ENCODE data around the gene ITM2A. TPM values are rescaled to one million over a fixed set of nuclear protein-coding genes. Genes with fewer than 3 reads are reported as not detected.

Gene ITM2A
- total RNA-seq, 2 experiments from 2014 or later = 89.0 to 112 TPM

- no peak for DNase-seq
- ChIA-PET POLR2A (no interaction called here), CTCF (interaction anchor here (1.2 kb wide), 1 partner anchor 44 kb away, joined by 3 read pairs; no protein-coding TSS in a partner anchor)
- intact Hi-C loops (cut with DNase I, micrococcal nuclease) = loop anchor here (5.0 to 10.0 kb wide), 9 partner anchors 42 to 1265 kb away; partner anchors contain the start of genes P2RY10 (in 1 of the 2) and PGK1 (in 1 of the 2)
- Mint-ChIP-seq H3K27me3 (no peaks in the 10 kb centered on the region), H3K36me3 (ENCODE audit: low read depth) (no peaks in the 10 kb centered on the region), H3K4me3 (no peak overlapping the region), H3K4me1 (peaks cover 23% of the 10 kb centered on the region), H3K27ac (no peak overlapping the region), H3K9me3 (ENCODE audit: low read depth) (peaks cover 5% of the 10 kb centered on the region)
- no peak for ATAC-seq
These were observed 2.7 kb upstream of the ITM2A start for GRCh38 chrX:79369871-79370270.

GRCh38 chrX:79368441-79368840 is 1.3 kb upstream of the ITM2A start:
- Mint-ChIP-seq H3K4me3 (no peak overlapping the region), H3K27ac (peak overlapping the region; percentile 96), H3K36me3 (ENCODE audit: low read depth) (peaks cover 2% of the 10 kb centered on the region), H3K9me3 (ENCODE audit: low read depth) (no peaks in the 10 kb centered on the region), H3K4me1 (peaks cover 23% of the 10 kb centered on the region), H3K27me3 (no peaks in the 10 kb centered on the region)
- ChIA-PET CTCF (interaction anchor here (0.8 kb wide), 1 partner anchor 94 kb away, joined by 3 read pairs; no protein-coding TSS in a partner anchor), POLR2A (no interaction called here)
- ATAC-seq (no peak), DNase-seq (no peak)
- intact Hi-C loops (cut with DNase I, micrococcal nuclease) = loop anchor here (5.0 to 10.0 kb wide), 9 partner anchors 44 to 1264 kb away; partner anchors contain the start of genes P2RY10 (in 1 of the 2) and PGK1 (in 1 of the 2)

GRCh38 chrX:79367907-79368306 is 773 bp upstream of the ITM2A start:
- peaks cover 4% of the 10 kb centered on the region for H3K36me3 Mint-ChIP-seq (ENCODE audit: low read depth)
- peak overlapping the region; percentile 96 for H3K4me3 Mint-ChIP-seq
- intact Hi-C loops (cut with DNase I, micrococcal nuclease) = loop anchor here (2.0 to 10.0 kb wide), 11 partner anchors 44 to 1263 kb away; partner anchors contain the start of genes P2RY10 (in 2 of the 2) and PGK1 (in 1 of the 2)
- H3K27me3 Mint-ChIP-seq = no peaks in the 10 kb centered on the region
- peak overlapping the region; percentile 96 for H3K27ac Mint-ChIP-seq
- ChIA-PET POLR2A (no interaction called here), CTCF (interaction anchor here (0.8 kb wide), 1 partner anchor 93 kb away, joined by 3 read pairs; no protein-coding TSS in a partner anchor)
- DNase-seq = no peak
- ATAC-seq = no peak
- H3K9me3 Mint-ChIP-seq (ENCODE audit: low read depth) = no peaks in the 10 kb centered on the region
- peaks cover 25% of the 10 kb centered on the region for H3K4me1 Mint-ChIP-seq

GRCh38 chrX:79366556-79366872 is 620 bp downstream of the ITM2A start:
- H3K27ac Mint-ChIP-seq = peak overlapping the region; percentile 96
- intact Hi-C loops (cut with DNase I, micrococcal nuclease) = loop anchor here (2.0 to 10.0 kb wide), 11 partner anchors 46 to 1262 kb away; partner anchors contain the start of genes P2RY10 (in 2 of the 2) and PGK1 (in 1 of the 2)
- H3K9me3 Mint-ChIP-seq (ENCODE audit: low read depth) = no peaks in the 10 kb centered on the region
- H3K4me3 Mint-ChIP-seq = peak overlapping the region; percentile 96
- ChIA-PET CTCF (interaction anchor here (0.7 to 2.0 kb wide), 3 partner anchors 10 to 1211 kb away, joined by 3 to 12 read pairs (median 4); no protein-coding TSS in a partner anchor), POLR2A (no interaction called here)
- no peaks in the 10 kb centered on the region for H3K27me3 Mint-ChIP-seq
- DNase-seq (no peak), ATAC-seq (no peak)
- H3K4me1 Mint-ChIP-seq = peaks cover 33% of the 10 kb centered on the region
- peaks cover 14% of the 10 kb centered on the region for H3K36me3 Mint-ChIP-seq (ENCODE audit: low read depth)

GRCh38 chrX:79365591-79365990 is 1.5 kb downstream of the ITM2A start:
- Mint-ChIP-seq H3K36me3 (ENCODE audit: low read depth) (peaks cover 21% of the 10 kb centered on the region), H3K4me1 (peaks cover 40% of the 10 kb centered on the region), H3K27me3 (no peaks in the 10 kb centered on the region), H3K27ac (peak overlapping the region; percentile 96), H3K4me3 (peak overlapping the region; percentile 96), H3K9me3 (ENCODE audit: low read depth) (no peaks in the 10 kb centered on the region)
- no peak for DNase-seq
- CTCF ChIA-PET = interaction anchor here (0.7 to 2.0 kb wide), 3 partner anchors 9 to 96 kb away, joined by 4 to 12 read pairs (median 4); no protein-coding TSS in a partner anchor
- POLR2A ChIA-PET = interaction anchor here (0.6 kb wide), 1 partner anchor 1166 kb away, joined by 5 read pairs; no protein-coding TSS in a partner anchor
- no peak for ATAC-seq
- intact Hi-C loops (cut with DNase I, micrococcal nuclease) = loop anchor here (5.0 to 10.0 kb wide), 9 partner anchors 47 to 1261 kb away; partner anchors contain the start of genes P2RY10 (in 1 of the 2) and PGK1 (in 1 of the 2)

- ChIA-PET POLR2A (no interaction called here), CTCF (no interaction called here)
- peak overlapping the region; percentile 78 for H3K27ac Mint-ChIP-seq
- DNase-seq (no peak), ATAC-seq (no peak)
- intact Hi-C loops (cut with DNase I, micrococcal nuclease) = loop anchor here in 1 of 2 experiments (10.0 kb wide), 1 partner anchor 1260 kb away; the partner anchor contains the start of gene PGK1
- no peaks in the 10 kb centered on the region for H3K9me3 Mint-ChIP-seq (ENCODE audit: low read depth)
- H3K36me3 Mint-ChIP-seq (ENCODE audit: low read depth) = peaks cover 21% of the 10 kb centered on the region
- H3K27me3 Mint-ChIP-seq = no peaks in the 10 kb centered on the region
- H3K4me1 Mint-ChIP-seq = peaks cover 37% of the 10 kb centered on the region
- peak overlapping the region; percentile 65 for H3K4me3 Mint-ChIP-seq
These were observed 2.8 kb downstream of the ITM2A start for GRCh38 chrX:79364306-79364705.

GRCh38 chrX:79361192-79361870 is 5.8 kb downstream of the ITM2A start:
- no peaks in the 10 kb centered on the region for H3K27me3 Mint-ChIP-seq
- peaks cover 24% of the 10 kb centered on the region for H3K4me1 Mint-ChIP-seq
- no peaks in the 10 kb centered on the region for H3K9me3 Mint-ChIP-seq (ENCODE audit: low read depth)
- H3K27ac Mint-ChIP-seq = peak overlapping the region; percentile 77
- ChIA-PET POLR2A (no interaction called here), CTCF (interaction anchor here (0.7 kb wide), 1 partner anchor 175 kb away, joined by 4 read pairs; no protein-coding TSS in a partner anchor)
- intact Hi-C loops (cut with DNase I, micrococcal nuclease) = loop anchor here in 1 of 2 experiments (10.0 kb wide), 1 partner anchor 1257 kb away; the partner anchor contains the start of gene PGK1
- DNase-seq (no peak), ATAC-seq (peak; percentile 44)
- H3K4me3 Mint-ChIP-seq = peak overlapping the region; percentile 60
- H3K36me3 Mint-ChIP-seq (ENCODE audit: low read depth) = peaks cover 32% of the 10 kb centered on the region

- Mint-ChIP-seq H3K27me3 (no peaks in the 10 kb centered on the region), H3K4me3 (peak overlapping the region; percentile 56), H3K9me3 (ENCODE audit: low read depth) (no peaks in the 10 kb centered on the region), H3K27ac (peak overlapping the region; percentile 77), H3K36me3 (ENCODE audit: low read depth) (no peaks in the 10 kb centered on the region), H3K4me1 (peaks cover 19% of the 10 kb centered on the region)
- ATAC-seq (peak; percentile 47), DNase-seq (no peak)
- ChIA-PET CTCF (no interaction called here), POLR2A (interaction anchor here (0.8 kb wide), 1 partner anchor 67 kb away, joined by 3 read pairs; no protein-coding TSS in a partner anchor)
- intact Hi-C loops (cut with DNase I, micrococcal nuclease) = no loop called here
These were observed 30.0 kb downstream of the ITM2A start for GRCh38 chrX:79336869-79337815.

GRCh38 chrX:79330022-79330421 is 37.1 kb downstream of the ITM2A start:
- POLR2A ChIA-PET = interaction anchor here (0.7 kb wide), 1 partner anchor 34 kb away, joined by 3 read pairs; no protein-coding TSS in a partner anchor
- Mint-ChIP-seq H3K27me3 (no peaks in the 10 kb centered on the region), H3K4me1 (peaks cover 3% of the 10 kb centered on the region), H3K27ac (no peak overlapping the region), H3K4me3 (no peak overlapping the region), H3K9me3 (ENCODE audit: low read depth) (no peaks in the 10 kb centered on the region), H3K36me3 (ENCODE audit: low read depth) (no peaks in the 10 kb centered on the region)
- intact Hi-C loops (cut with DNase I, micrococcal nuclease) = loop anchor here in 1 of 2 experiments (5.0 kb wide), 1 partner anchor 43 kb away; no protein-coding TSS in a partner anchor
- CTCF ChIA-PET = no interaction called here
- ATAC-seq = no peak
- no peak for DNase-seq

- H3K36me3 Mint-ChIP-seq (ENCODE audit: low read depth) = no peaks in the 10 kb centered on the region
- H3K9me3 Mint-ChIP-seq (ENCODE audit: low read depth) = no peaks in the 10 kb centered on the region
- no peaks in the 10 kb centered on the region for H3K27me3 Mint-ChIP-seq
- ChIA-PET CTCF (no interaction called here), POLR2A (no interaction called here)
- peaks cover 5% of the 10 kb centered on the region for H3K4me1 Mint-ChIP-seq
- peak overlapping the region; percentile 72 for H3K27ac Mint-ChIP-seq
- peak overlapping the region; percentile 56 for H3K4me3 Mint-ChIP-seq
- DNase-seq (peak; percentile 40), ATAC-seq (peak; percentile 80)
- intact Hi-C loops (cut with DNase I, micrococcal nuclease) = no loop called here
These were observed 41.7 kb downstream of the ITM2A start for GRCh38 chrX:79325263-79325958.

Measured in activated CD4-positive, alpha-beta T cell treated with anti-CD3 and anti-CD28 coated beads for 36 hours (primary cell).